Stimulated activated naive CD8-positive, alpha-beta T cell treated with anti-CD3 and anti-CD28 coated beads, Interleukin-15, amount 100 ng/mL, for 72 hours (primary cell): ENCODE measurements around the gene TBC1D30.

Experiments used
- ATAC-seq: fragments of 150-1000 bp; cut with Tn5 transposase; 2 replicates; pipeline ENCODE4 v1.10.0; 2021; ENCODE audit warnings: mild to moderate bottlenecking, moderate library complexity
- DNase-seq, 2 donors: peaks; one replicate each; pipeline ENCODE4 v3.0.0; 2021 to 2022
- H3K27ac Mint-ChIP-seq, 2 donors: one replicate each; pipeline ENCODE4 v1.8.0; 2022; ENCODE audit warnings: mild to moderate bottlenecking in 2 of 2, mixed read lengths in 2 of 2, moderate library complexity in 2 of 2
- H3K27me3 Mint-ChIP-seq: one replicate; pipeline ENCODE4 v1.8.0; 2022; ENCODE audit warnings: mixed read lengths
- H3K4me1 Mint-ChIP-seq: one replicate; pipeline ENCODE4 v1.8.0; 2022; ENCODE audit warnings: mild to moderate bottlenecking, mixed read lengths
- H3K4me3 Mint-ChIP-seq, 2 donors: one replicate each; pipeline ENCODE4 v1.8.0; 2022; ENCODE audit warnings: mild to moderate bottlenecking in 2 of 2, mixed read lengths in 2 of 2, moderate library complexity in 1 of 2
- H3K9me3 Mint-ChIP-seq, 2 donors: one replicate each; pipeline ENCODE4 v1.8.0; 2022; ENCODE audit warnings: mixed read lengths in 2 of 2

The TBC1D30 gene

GRCh38 chr12:64877363-64878004 lies 53.0 kb downstream of the TBC1D30 start:
- H3K27me3 Mint-ChIP-seq = peaks cover 16% of the 10 kb centered on the region
- H3K9me3 Mint-ChIP-seq = no peaks in the 10 kb centered on the region
- ATAC-seq (peak; percentile 85), DNase-seq (peak; percentile 16 to 28)
- peak overlapping the region; percentile 41 to 49 for H3K4me3 Mint-ChIP-seq
- H3K4me1 Mint-ChIP-seq = peaks cover 28% of the 10 kb centered on the region
- H3K27ac Mint-ChIP-seq = peak overlapping the region; percentile 62 to 92

- Mint-ChIP-seq H3K4me1 (peaks cover 30% of the 10 kb centered on the region), H3K27ac (no peak overlapping the region), H3K27me3 (peaks cover 9% of the 10 kb centered on the region), H3K9me3 (no peaks in the 10 kb centered on the region), H3K4me3 (no peak overlapping the region)
- ATAC-seq (no peak), DNase-seq (no peak)
Observed at GRCh38 chr12:64882687-64883086, 58.2 kb downstream of the TBC1D30 start.

GRCh38 chr12:64883264-64884163 lies 59.1 kb downstream of the TBC1D30 start:
- ATAC-seq (peak; percentile 57), DNase-seq (no peak)
- Mint-ChIP-seq H3K27ac (peak overlapping the region in 1 of 2 donors; percentile 9), H3K4me3 (peak overlapping the region in 1 of 2 donors; percentile 62), H3K27me3 (peaks cover 9% of the 10 kb centered on the region), H3K9me3 (no peaks in the 10 kb centered on the region), H3K4me1 (peaks cover 22% of the 10 kb centered on the region)

GRCh38 chr12:64884164-64884542 lies 59.7 kb downstream of the TBC1D30 start:
- Mint-ChIP-seq H3K9me3 (no peaks in the 10 kb centered on the region), H3K27me3 (peaks cover 16% of the 10 kb centered on the region)

GRCh38 chr12:64884728-64885127 lies 60.3 kb downstream of the TBC1D30 start:
- peaks cover 21% of the 10 kb centered on the region for H3K27me3 Mint-ChIP-seq
- DNase-seq = no peak
- no peak for ATAC-seq
- no peak overlapping the region for H3K4me3 Mint-ChIP-seq
- no peaks in the 10 kb centered on the region for H3K9me3 Mint-ChIP-seq
- no peak overlapping the region for H3K27ac Mint-ChIP-seq
- peaks cover 20% of the 10 kb centered on the region for H3K4me1 Mint-ChIP-seq

More at GRCh38 chr12:64884164-64884542, 59.7 kb downstream of the TBC1D30 start:
- no peak for DNase-seq
- H3K4me3 Mint-ChIP-seq = no peak overlapping the region
- no peak overlapping the region for H3K27ac Mint-ChIP-seq
- H3K4me1 Mint-ChIP-seq = peaks cover 20% of the 10 kb centered on the region
- no peak for ATAC-seq

GRCh38 chr12:64889434-64890216 lies 65.2 kb downstream of the TBC1D30 start:
- no peak for ATAC-seq
- H3K4me1 Mint-ChIP-seq = peaks cover 9% of the 10 kb centered on the region
- no peak for DNase-seq
- no peak overlapping the region for H3K4me3 Mint-ChIP-seq
- H3K9me3 Mint-ChIP-seq = no peaks in the 10 kb centered on the region
- H3K27ac Mint-ChIP-seq = peak overlapping the region in 1 of 2 donors; percentile 38
- peaks cover 26% of the 10 kb centered on the region for H3K27me3 Mint-ChIP-seq

- ATAC-seq (no peak), DNase-seq (no peak)
- Mint-ChIP-seq H3K27ac (no peak overlapping the region), H3K4me1 (peaks cover 5% of the 10 kb centered on the region), H3K4me3 (no peak overlapping the region), H3K27me3 (peaks cover 26% of the 10 kb centered on the region), H3K9me3 (no peaks in the 10 kb centered on the region)
Observed at GRCh38 chr12:64890873-64891468, 66.5 kb downstream of the TBC1D30 start.

GRCh38 chr12:64891629-64892028 lies 67.2 kb downstream of the TBC1D30 start:
- DNase-seq (no peak), ATAC-seq (no peak)
- Mint-ChIP-seq H3K27me3 (peaks cover 26% of the 10 kb centered on the region), H3K4me1 (no peaks in the 10 kb centered on the region), H3K9me3 (no peaks in the 10 kb centered on the region), H3K4me3 (no peak overlapping the region), H3K27ac (no peak overlapping the region)

GRCh38 chr12:64892561-64892960 lies 68.1 kb downstream of the TBC1D30 start:
- Mint-ChIP-seq H3K27ac (no peak overlapping the region), H3K9me3 (no peaks in the 10 kb centered on the region), H3K27me3 (peaks cover 26% of the 10 kb centered on the region), H3K4me3 (no peak overlapping the region), H3K4me1 (no peaks in the 10 kb centered on the region)
- ATAC-seq = no peak
- DNase-seq = no peak

GRCh38 chr12:64893961-64894360 lies 69.5 kb downstream of the TBC1D30 start:
- Mint-ChIP-seq H3K27me3 (peaks cover 21% of the 10 kb centered on the region), H3K4me1 (no peaks in the 10 kb centered on the region), H3K9me3 (no peaks in the 10 kb centered on the region), H3K27ac (no peak overlapping the region), H3K4me3 (no peak overlapping the region)
- ATAC-seq = no peak
- DNase-seq = no peak

- H3K27ac Mint-ChIP-seq = no peak overlapping the region
- H3K9me3 Mint-ChIP-seq = no peaks in the 10 kb centered on the region
- H3K4me3 Mint-ChIP-seq = no peak overlapping the region
- DNase-seq = no peak
- H3K4me1 Mint-ChIP-seq = no peaks in the 10 kb centered on the region
- ATAC-seq = no peak
- H3K27me3 Mint-ChIP-seq = peaks cover 11% of the 10 kb centered on the region
Observed at GRCh38 chr12:64894827-64895475, 70.5 kb downstream of the TBC1D30 start.

- H3K27ac Mint-ChIP-seq = no peak overlapping the region
- no peak for DNase-seq
Observed at GRCh38 chr12:64895526-64895925, 71.1 kb downstream of the TBC1D30 start.

GRCh38 chr12:64900540-64900939 lies 76.1 kb downstream of the TBC1D30 start:
- no peaks in the 10 kb centered on the region for H3K9me3 Mint-ChIP-seq
- H3K27me3 Mint-ChIP-seq = peaks cover 14% of the 10 kb centered on the region

More at GRCh38 chr12:64895526-64895925, 71.1 kb downstream of the TBC1D30 start:
- H3K27me3 Mint-ChIP-seq = peaks cover 5% of the 10 kb centered on the region
- no peaks in the 10 kb centered on the region for H3K4me1 Mint-ChIP-seq
- no peak overlapping the region for H3K4me3 Mint-ChIP-seq
- H3K9me3 Mint-ChIP-seq = no peaks in the 10 kb centered on the region
- ATAC-seq = no peak

GRCh38 chr12:64903479-64904152 lies 79.2 kb downstream of the TBC1D30 start:
- no peak for DNase-seq
- ATAC-seq = no peak
- Mint-ChIP-seq H3K4me1 (no peaks in the 10 kb centered on the region), H3K27ac (no peak overlapping the region), H3K4me3 (no peak overlapping the region), H3K27me3 (peaks cover 18% of the 10 kb centered on the region), H3K9me3 (no peaks in the 10 kb centered on the region)

More at GRCh38 chr12:64900540-64900939, 76.1 kb downstream of the TBC1D30 start:
- ATAC-seq = no peak
- DNase-seq = no peak
- no peak overlapping the region for H3K4me3 Mint-ChIP-seq
- no peaks in the 10 kb centered on the region for H3K4me1 Mint-ChIP-seq
- H3K27ac Mint-ChIP-seq = no peak overlapping the region
